ENCODE data around the gene LRRC10B.

GRCh38 chr11:61549177-61549576 is 40.6 kb downstream of the LRRC10B start:
- TF ChIP-seq, protein P1, sequence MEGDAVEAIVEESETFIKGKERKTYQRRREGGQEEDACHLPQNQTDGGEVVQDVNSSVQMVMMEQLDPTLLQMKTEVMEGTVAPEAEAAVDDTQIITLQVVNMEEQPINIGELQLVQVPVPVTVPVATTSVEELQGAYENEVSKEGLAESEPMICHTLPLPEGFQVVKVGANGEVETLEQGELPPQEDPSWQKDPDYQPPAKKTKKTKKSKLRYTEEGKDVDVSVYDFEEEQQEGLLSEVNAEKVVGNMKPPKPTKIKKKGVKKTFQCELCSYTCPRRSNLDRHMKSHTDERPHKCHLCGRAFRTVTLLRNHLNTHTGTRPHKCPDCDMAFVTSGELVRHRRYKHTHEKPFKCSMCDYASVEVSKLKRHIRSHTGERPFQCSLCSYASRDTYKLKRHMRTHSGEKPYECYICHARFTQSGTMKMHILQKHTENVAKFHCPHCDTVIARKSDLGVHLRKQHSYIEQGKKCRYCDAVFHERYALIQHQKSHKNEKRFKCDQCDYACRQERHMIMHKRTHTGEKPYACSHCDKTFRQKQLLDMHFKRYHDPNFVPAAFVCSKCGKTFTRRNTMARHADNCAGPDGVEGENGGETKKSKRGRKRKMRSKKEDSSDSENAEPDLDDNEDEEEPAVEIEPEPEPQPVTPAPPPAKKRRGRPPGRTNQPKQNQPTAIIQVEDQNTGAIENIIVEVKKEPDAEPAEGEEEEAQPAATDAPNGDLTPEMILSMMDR (IDR thresholded peaks at IDR 0.05) = no peak
- TF ChIP-seq POLR2A (IDR thresholded peaks at IDR 0.05) = no peak

Data from thyroid gland (tissue), 4 donors.